DMS114 treated with DMSO at 0.1 percent for 48 hours (cell line): Measurements from ENCODE around the gene XIAP.
A peak's percentile ranks its signal among the peaks of the same experiment; 100 is the strongest.

Source experiments
- DNase-seq: peaks from one replicate; lab custom pipeline; 2025; ENCODE audit not compliant: unreplicated experiment; lab: John Stamatoyannopoulos, UW

The XIAP gene

DNA sequence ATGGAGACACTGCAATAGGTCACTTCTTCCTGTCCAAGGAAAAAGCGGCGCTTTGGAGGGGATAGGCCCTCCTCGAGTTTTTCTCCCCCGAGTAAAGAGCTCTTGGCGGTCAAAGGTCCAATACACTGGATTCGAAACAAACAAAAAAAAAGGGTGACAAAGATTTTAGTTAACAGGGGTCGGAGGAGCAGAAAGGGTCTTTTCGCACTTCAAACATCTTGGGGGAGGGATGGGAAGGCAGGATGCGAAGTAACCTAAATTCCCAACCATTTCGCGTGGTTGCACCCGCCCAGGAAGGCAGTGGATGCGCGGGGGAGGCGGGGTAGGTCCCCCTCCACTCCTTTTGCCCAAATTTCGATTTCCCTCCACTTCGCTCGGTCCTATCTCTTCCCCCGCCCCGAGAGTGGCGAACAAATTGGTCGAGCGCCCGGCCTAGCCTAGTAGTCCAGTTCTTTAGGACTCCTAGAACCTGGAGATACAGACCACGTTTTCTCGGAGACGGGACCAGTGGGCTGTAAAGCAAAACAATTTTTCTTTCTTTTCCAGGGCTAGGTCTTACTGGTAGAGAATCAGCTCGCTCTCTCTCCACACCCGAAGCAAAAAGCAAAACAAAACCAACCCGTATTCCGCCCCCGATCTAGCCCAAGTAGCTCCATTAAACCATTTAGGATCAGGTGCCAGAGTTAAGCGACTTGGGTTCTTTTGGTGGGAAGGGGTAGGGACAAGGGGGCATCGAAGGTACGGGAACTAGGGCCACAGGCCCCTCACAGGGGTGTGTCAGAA is 99.6 kb downstream of the XIAP start:
- no peak for DNase-seq

DNA sequence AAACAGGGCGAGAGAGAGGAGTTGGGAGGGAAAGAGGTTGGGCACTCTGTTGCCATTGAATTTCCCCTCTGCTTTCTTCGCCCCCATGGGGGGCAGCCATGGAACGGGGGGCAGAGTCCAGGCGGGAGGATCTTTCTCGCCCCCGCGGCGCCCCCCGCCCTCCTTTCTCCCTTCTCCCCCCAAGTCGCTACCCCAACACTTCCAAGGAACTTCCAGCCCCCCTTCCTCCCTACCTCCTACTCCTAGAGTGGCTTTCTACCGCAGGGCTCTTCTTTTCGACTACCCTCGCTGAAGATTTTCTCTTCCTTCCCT is 101.1 kb downstream of the XIAP start:
- no peak for DNase-seq

DNA sequence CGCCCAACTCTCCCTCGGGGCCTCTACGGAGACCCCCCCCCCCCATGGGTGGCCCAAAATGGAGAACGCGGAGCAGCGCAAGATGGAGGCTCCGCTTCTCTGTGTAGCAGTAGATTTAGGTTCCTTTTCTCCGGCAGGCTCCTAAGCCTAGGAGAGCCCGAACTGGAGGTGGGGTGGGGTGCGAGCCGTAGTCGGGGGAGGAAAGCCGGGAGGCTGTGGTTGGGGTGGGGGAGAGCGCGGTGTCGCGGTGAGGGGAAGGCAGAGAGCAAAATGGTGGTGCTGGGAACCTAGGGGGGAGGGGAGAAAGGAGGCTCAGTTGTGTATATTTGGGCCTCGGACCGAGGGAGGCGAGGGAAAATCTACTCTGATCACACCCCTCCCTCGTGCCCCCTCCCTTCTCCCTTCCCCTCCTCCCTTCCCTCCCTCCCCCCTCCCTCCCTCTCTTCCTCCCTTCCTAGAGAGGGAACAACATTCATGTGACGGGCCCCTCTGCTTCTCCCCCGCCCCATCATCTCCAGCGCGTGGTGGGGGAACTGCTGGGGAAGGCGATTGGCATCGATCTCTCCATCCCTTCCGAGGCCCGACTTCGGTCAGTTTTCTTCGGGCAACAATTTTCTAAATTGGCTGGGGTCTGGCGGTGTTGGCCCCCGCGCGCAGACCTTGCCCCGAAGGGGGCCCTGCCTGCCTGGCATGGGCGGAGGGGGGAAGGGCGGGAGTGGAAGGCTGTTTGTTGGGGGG is 101.6 kb downstream of the XIAP start, which contains the start of gene STAG2:
Gene STAG2 (plus strand): TSS at position 439 of the 738 bp plus-strand sequence. CDS start 60,922 bp downstream, outside the sequence.
- DNase-seq, result peak; percentile 83

DNA sequence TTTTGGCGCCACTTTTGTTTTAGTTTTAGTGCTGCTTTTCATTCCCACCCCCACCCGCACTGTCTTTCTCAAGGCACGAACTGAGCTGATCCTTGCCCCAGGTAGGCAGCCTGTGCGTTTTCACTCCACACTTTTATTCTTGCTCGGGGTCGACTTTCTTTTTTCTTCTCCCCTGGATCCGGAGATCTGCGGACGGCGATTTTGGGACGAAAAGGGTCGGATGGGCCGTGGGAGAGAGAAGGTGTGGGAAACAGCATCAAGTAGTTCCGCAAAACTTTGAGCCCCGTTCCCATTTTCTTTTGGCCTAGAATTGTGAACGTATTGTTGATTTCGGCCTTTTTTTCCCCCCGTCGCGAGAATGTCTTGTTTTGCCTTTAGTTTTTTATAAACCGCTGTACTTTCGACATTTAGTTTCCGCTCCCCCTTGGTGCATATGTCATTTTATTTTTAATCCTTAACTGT is 102.2 kb downstream of the XIAP start:
- no peak for DNase-seq

GRCh38 chrX:123962794-123963373 is 103.0 kb downstream of the XIAP start:
- peak; percentile 76 for DNase-seq
